ENCODE measurements around the gene SDC3. TPM values are rescaled to one million over a fixed set of nuclear protein-coding genes. Genes with fewer than 3 reads are reported as not detected.
"Not testable (repeated sequence)": the region's sequence is repeated elsewhere in the genome, so short reads cannot be mapped to it uniquely, and the experiment has no call there.

Gene SDC3
- total RNA-seq, 4 donors from 2014 or later = 47.1 to 78.9 (median 64.2) TPM

DNA sequence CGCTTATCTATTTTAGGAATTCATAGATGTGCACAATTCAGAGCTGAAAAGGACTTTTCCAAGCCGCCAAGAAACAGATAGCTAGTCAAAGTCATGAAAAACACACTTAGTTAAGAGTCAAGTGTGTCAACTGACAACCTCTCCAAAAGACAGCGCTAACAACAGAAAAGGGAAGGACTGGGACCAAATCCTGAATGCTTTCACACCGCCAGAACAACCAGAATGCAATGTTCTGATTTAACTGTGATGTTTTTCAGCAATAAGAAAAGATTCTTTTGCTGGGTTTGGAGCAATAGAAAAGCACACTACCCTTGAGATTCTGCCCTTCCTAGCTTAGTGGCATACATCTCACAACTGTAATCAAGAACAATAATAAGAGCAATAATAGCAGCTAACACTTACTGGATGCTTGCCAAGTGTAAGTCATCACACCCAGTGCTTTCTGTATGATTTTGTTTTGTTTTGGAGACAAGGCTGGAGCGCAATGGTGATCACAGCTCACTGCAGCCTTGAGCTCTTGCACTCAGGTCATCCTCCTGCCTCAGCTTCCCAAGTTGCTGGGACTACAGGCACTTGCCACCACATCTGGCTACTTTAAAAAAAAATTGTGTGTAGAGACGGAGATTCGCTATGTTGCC, 33.9 kb upstream of the SDC3 start:
- Histone ChIP-seq H3K4me3 (no peak overlapping the region), H3K27me3 (no peaks in the 10 kb centered on the region), H3K27ac (no peak overlapping the region), H3K4me1 (no peaks in the 10 kb centered on the region), H3K9me3 (no peaks in the 10 kb centered on the region), H3K36me3 (peaks cover 0 to 92% (median 9%) of the 10 kb centered on the region in 3 donors)
- 88 to 90% methylated on average over 7 of the region's 7 CpGs for WGBS, 2 donors
- TF ChIP-seq EP300 (IDR thresholded peaks at IDR 0.05) = no peak
- TF ChIP-seq, protein P1, sequence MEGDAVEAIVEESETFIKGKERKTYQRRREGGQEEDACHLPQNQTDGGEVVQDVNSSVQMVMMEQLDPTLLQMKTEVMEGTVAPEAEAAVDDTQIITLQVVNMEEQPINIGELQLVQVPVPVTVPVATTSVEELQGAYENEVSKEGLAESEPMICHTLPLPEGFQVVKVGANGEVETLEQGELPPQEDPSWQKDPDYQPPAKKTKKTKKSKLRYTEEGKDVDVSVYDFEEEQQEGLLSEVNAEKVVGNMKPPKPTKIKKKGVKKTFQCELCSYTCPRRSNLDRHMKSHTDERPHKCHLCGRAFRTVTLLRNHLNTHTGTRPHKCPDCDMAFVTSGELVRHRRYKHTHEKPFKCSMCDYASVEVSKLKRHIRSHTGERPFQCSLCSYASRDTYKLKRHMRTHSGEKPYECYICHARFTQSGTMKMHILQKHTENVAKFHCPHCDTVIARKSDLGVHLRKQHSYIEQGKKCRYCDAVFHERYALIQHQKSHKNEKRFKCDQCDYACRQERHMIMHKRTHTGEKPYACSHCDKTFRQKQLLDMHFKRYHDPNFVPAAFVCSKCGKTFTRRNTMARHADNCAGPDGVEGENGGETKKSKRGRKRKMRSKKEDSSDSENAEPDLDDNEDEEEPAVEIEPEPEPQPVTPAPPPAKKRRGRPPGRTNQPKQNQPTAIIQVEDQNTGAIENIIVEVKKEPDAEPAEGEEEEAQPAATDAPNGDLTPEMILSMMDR (IDR thresholded peaks at IDR 0.05) = no peak
- TF ChIP-seq POLR2A (IDR thresholded peaks at IDR 0.05) = no peak
- DNase-seq (ENCODE audit: low spot score in 2 of 2) = no peak

DNA sequence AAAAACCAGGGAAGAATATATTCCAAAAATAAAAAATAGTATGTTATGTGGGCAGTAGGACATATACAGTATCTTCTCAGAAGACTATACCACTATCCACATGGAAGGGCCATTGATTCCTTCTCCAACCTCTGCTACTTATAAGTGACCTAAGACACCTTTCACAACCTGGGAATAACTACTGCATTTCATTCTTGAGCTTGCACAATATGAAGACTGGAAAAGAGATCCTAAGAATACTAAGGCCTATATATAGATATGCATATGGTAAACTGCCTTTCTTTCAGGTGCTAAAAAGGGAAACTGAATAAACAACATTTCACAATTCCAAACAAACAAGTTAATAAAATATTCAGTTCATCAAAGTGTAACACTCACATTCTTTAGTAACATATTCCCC, 32.0 kb upstream of the SDC3 start:
- Histone ChIP-seq H3K4me3 (no peak overlapping the region), H3K36me3 (peaks cover 2 to 89% (median 17%) of the 10 kb centered on the region in 3 donors), H3K27ac (no peak overlapping the region), H3K9me3 (no peaks in the 10 kb centered on the region), H3K27me3 (no peaks in the 10 kb centered on the region), H3K4me1 (no peaks in the 10 kb centered on the region)
- DNase-seq (ENCODE audit: low spot score in 2 of 2) = no peak
- TF ChIP-seq POLR2A (IDR thresholded peaks at IDR 0.05) = no peak
- no peak for TF ChIP-seq EP300 (IDR thresholded peaks at IDR 0.05)
- TF ChIP-seq, protein P1 (IDR thresholded peaks at IDR 0.05) = no peak

- no peaks in the 10 kb centered on the region for H3K27me3 ChIP-seq
- no peaks in the 10 kb centered on the region for H3K4me1 ChIP-seq
- peaks cover 2 to 84% (median 12%) of the 10 kb centered on the region in 3 donors for H3K36me3 ChIP-seq
- H3K4me3 ChIP-seq = no peak overlapping the region
- no peak for TF ChIP-seq POLR2A (IDR thresholded peaks at IDR 0.05)
- TF ChIP-seq EP300 (IDR thresholded peaks at IDR 0.05) = no peak
- TF ChIP-seq, protein P1 (IDR thresholded peaks at IDR 0.05) = no peak
- H3K27ac ChIP-seq = no peak overlapping the region
- no peaks in the 10 kb centered on the region for H3K9me3 ChIP-seq
- WGBS, 2 donors = 94 to 95% methylated on average over 19 to 20 of the region's 20 CpGs
- no peak for DNase-seq (ENCODE audit: low spot score in 2 of 2)
These were observed 28.1 kb upstream of the SDC3 start for GRCh38 chr1:30936541-30937171.

DNA sequence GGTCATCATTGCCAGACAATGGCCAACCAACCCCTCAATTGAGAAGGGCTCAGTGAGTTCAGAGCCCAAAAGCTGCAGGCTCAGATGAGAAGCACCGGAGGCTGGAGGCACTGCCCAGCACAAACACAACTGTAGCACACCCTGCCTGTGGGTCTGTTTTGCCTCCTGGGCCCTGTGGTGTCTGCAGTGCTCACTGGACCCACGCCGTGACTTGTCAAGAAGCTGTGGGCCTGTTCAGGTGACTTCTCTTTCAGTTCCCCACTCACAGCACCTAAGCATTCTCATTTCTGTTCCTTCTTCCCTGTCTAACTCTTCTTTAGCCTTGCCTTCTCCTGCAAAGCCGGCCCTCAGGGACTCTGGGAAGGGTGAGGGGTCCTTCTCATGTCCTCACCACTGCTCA, 27.2 kb upstream of the SDC3 start:
- DNase-seq (ENCODE audit: low spot score in 2 of 2); H3K9me3 ChIP-seq; H3K27ac ChIP-seq; H3K4me1 ChIP-seq; H3K4me3 ChIP-seq; H3K27me3 ChIP-seq: not testable (repeated sequence)
- 100% methylated on average over 1 of the region's 4 CpGs for WGBS, 2 donors
- peaks cover 2 to 80% (median 9%) of the 10 kb centered on the region in 3 donors for H3K36me3 ChIP-seq

DNA sequence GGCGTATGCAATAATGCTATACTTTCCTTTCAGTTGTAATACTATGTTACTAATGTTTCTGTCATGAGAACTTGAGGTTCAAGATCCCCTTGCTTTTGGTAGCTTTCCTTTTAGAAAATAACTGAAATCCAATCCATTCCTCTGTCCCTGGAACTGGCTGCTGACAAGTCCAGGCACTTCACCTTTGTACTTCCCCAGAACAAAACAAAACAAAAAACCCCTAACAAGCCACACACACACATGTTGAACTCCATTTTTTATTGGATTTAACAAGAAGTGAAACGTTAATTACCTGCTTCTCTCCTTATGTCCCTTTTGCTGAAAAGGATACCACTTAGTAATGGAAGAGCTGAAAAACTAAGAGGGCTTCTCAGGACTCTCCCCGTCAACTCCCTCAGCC, 26.1 kb upstream of the SDC3 start:
- DNase-seq (ENCODE audit: low spot score in 2 of 2) = no peak
- Histone ChIP-seq H3K36me3 (peaks cover 2 to 70% (median 9%) of the 10 kb centered on the region in 3 donors), H3K4me1 (peaks cover 0 to 15% (median 0%) of the 10 kb centered on the region in 4 donors), H3K4me3 (no peak overlapping the region), H3K27me3 (no peaks in the 10 kb centered on the region), H3K9me3 (no peaks in the 10 kb centered on the region), H3K27ac (no peak overlapping the region)
- 86 to 89% methylated on average over 3 of the region's 3 CpGs for WGBS, 2 donors
- TF ChIP-seq POLR2A (IDR thresholded peaks at IDR 0.05) (no peak), EP300 (IDR thresholded peaks at IDR 0.05) (no peak)
- TF ChIP-seq, protein P1 (IDR thresholded peaks at IDR 0.05) = no peak
